Activated CD8-positive, alpha-beta memory T cell treated with anti-CD3 and anti-CD28 coated beads, Interleukin-2, amount 50 U/mL, for 1 hour (primary cell): Measurements from ENCODE around the gene NRP2.

Source experiments
- DNase-seq: peaks from one replicate; pipeline ENCODE4 v3.0.0-alpha.2; 2020; ENCODE audit errors: extremely low read depth

Gene NRP2

DNA sequence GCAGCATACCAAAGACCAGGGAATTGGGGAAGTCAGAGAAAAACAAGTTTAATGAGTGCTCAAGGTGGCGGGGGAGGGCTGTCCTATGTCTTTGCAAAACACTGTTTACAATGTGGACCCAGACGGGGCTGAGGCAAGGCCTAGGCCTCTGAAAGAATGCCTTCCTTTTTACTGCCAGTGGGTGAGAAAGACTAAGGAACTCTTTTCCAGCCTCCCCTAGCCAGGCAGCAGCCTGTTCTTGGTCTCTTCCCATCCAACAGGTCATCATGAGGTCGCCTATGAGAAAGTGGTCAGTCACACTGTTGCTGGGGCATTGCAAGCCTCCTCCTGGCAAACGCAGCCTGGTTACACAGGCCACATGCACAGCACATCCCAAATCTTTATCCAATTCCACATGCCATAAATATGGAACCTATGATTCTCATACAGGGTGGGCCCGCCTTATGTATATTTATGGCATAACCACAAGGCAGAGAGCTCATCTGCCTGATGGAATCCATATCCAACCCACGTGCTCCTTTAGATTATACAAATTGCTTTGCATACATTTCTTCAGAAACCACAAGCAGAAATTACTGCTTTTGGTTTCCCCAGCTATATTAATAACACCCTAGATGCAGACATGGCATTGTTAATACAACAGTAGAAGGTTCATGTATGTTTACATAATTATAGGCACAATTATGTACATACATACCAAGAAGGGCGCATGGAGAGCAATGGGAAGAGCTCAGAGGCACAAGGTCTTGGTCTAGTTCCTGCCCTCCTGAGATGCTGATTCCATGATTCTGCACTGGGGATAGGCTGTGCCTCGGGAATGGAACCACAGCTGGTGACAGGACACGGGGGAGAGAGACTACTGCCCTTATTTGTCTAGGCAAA is 48.6 kb downstream of the NRP2 start:
- DNase-seq, result no peak

DNA sequence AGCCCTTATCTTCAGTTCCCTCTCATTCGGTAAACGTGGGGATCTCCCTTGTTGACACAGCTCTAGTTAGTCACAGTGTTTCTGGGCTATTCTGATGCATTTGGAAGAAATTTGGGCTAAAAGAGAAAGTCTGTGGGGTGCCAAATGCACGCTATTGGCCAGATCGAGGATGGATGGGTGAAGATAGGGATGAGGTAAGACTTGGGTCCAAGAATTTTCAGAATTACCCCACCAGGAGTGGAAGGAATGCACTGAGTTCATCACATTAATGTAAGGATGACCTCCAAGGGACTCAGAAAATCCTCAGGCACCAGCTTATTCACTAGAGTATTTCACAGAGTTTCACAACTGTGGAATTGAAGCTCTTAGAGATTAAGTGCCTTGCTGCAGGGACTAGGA is 49.3 kb downstream of the NRP2 start:
- DNase-seq, result no peak

DNA sequence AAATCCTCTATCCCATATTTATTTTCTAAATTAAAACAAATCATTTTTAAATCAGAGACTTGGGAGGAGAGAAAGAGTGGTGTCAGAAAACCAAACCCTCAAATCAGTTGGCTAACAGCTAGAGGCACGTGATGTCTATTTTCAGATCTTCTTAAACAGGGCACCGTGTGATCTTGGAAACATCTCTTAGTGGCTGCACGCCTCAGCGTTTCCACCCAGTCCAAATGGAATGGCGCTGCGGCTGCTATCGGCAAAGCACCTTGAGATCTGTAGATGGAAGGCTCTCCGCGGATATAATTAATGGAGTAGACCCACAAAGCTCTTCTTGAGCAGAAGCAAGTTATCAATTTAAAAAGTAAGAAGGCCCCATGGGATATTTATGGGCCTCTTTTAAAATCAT is 50.0 kb downstream of the NRP2 start:
- no peak for DNase-seq

DNA sequence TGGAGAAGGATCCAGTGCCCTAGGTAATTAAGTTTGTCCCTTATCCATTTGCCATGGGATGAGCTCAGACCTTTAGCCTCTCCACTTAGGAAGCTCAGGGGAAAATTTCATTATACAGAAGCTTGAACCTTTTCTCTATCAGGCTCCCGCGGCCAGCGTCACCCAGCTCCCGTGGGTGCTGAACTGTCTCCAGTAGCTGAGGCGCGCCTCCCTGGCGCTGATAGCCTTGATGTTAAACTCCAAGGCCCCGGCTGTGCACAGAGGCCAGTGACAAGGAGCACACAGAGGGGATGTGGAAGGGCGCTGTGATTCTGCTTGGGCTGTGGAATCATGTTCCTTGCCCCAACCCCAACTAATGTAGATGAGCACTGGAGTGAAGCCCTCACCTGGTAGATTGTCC is 50.8 kb downstream of the NRP2 start:
- no peak for DNase-seq

DNA sequence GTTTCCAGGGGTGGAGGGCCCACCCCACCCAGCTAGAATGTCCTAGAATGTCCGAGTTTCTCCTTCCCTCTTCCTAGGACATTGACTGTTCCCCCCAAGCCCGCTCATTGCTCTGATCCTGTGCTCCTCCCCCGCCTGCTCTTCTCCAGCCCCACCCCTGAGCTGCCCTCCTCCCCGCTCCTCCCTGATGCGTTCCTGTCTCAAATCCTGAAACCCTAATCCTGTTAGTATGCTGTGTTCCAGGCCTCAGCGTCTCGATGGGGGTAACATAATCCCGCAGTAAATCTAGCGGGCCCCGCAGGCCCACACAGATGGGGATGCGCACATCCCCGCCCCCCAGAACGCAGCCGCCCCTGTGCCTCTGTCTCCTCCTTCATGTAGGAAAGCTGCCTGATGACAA is 51.3 kb downstream of the NRP2 start:
- DNase-seq, result no peak

DNA sequence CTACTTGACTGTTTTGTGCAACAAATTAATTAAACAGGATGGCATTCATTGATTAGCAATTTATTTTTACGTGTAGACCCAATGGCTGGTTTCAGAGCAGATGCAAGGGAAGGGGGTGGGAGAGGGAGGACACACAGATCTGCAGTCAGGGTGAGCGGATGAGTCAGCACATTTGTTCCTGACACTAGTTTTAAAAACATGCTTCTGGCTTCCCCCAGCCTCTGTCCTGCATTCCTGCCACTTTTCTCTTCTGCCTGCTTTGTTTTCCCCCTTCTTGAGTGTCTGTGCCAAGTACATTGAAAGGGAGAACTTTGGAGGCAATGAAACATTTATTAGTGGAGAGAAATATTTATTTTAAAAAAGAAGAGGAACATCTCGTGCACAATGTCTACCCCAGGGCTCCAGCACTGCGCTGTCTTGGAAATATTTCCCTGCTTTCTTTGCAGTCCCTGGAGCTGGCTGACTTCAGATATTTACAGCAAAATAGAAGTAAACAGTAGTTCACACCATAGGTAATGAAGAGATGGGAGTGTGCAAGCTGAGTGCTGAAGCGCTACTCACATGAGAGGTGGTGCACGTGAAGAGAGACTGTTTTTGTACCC is 52.2 kb downstream of the NRP2 start:
- DNase-seq, result no peak

DNA sequence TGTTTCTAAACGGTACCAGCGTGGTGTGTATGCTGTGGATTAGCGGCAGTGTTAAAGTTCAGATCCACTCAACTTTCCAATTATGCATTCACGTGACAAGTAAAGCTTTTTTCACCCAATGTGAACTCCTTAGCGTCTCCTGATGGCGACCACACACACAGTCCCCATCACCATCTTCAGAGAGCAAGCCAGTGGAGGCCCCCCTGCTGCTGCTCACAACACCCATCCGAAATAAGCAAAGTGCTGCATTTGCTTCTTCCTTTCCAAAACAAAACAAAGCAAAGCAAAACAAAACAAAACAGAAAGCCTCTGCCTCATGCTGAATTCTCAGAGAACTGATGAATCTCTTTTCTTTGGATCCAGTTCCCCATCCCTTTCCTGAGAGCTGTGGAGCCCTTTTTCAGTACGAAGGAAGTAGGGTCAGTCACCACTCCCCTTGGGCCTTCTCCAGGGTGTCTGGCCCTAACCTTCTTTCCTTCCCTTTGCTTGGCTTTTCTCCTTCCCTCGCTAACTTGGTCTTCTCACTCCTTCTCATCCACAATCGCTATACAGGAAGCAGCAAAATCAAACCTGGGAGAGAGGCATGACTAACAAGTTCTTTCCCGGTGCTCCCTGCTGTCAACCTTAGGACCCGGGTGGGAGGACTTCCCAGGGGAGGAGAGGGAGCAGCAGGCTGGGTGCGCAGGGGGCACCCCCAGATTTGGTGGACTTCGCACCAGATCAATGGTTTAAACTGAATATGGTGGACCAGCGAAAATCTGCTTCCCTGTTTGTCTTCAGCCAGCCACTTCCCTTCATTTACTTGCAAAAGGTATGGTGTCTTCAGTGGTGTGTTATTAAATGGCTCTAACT is 56.0 kb downstream of the NRP2 start:
- DNase-seq, result no peak

DNA sequence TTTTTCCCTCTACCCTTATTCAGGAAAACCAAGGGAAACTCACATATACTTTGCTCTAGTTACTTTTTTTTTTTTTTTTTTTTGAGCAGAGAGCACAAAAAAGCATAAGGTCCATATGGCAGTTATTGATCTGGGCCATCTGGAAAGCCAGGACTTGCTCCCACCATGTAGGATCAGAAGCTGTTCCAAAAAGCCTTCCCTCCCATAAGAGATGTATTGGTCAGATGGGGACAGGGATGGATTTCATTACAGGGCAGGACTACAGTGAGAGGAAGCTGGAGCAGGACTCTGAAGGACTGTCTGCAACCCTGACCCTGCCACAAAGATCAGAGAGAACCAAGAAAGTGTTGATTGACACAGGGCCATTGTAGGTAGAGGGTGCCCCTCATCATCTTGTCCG is 57.3 kb downstream of the NRP2 start:
- no peak for DNase-seq

DNA sequence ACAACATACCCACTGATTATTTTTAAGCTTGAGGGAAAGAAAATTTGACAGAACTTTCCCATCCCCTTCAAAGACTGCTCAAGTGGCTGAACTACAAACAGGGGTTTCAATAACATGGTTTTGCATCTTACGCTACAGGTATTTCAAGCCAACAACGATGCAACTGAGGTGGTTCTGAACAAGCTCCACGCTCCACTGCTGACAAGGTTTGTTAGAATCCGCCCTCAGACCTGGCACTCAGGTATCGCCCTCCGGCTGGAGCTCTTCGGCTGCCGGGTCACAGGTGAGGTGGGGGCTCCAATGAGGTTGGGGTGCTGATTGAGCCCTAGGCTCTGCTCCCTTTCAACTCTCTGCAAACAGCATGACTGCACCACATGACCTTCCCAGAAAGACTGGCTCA is 58.1 kb downstream of the NRP2 start:
- no peak for DNase-seq

DNA sequence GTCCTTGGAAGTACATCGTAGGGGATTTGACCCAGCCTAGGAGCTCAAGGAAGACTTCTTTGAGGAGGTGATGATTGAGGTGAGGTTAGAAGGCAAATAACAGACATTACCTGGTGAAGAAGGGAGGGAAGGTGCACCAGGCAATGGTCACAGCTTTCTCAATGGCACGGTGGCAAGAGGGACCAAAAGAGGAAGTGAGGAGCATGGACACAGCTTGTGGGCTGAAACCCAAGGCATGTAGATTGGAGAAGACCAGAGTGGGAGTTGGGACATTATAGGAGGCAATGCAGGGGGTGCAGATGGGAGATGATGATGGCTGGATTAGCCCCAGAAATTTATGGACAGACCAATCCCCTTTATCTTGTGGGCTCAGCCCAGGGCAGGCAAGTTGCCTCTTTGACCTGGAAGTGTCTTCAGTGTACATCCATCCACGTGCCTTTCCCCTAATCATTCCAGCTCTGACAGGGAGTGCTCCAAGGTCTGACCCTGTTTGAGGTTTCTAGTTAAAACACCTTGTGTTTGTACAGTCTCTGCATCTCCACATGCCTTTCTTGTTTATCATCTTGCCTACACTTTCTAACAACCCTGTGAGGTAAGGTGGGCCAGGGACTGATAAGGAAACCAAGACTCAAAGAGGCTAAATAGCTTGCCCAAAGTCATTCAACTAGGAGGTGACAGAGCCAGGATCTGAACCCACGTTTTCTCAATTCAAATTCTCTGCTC is 59.1 kb downstream of the NRP2 start:
- no peak for DNase-seq

DNA sequence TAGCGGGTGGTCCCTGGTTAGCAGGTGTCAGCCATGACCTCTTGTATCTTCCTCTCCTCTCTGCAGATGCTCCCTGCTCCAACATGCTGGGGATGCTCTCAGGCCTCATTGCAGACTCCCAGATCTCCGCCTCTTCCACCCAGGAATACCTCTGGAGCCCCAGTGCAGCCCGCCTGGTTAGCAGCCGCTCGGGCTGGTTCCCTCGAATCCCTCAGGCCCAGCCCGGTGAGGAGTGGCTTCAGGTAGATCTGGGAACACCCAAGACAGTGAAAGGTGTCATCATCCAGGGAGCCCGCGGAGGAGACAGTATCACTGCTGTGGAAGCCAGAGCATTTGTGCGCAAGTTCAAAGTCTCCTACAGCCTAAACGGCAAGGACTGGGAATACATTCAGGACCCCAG is 60.8 kb downstream of the NRP2 start:
- DNase-seq, result no peak

DNA sequence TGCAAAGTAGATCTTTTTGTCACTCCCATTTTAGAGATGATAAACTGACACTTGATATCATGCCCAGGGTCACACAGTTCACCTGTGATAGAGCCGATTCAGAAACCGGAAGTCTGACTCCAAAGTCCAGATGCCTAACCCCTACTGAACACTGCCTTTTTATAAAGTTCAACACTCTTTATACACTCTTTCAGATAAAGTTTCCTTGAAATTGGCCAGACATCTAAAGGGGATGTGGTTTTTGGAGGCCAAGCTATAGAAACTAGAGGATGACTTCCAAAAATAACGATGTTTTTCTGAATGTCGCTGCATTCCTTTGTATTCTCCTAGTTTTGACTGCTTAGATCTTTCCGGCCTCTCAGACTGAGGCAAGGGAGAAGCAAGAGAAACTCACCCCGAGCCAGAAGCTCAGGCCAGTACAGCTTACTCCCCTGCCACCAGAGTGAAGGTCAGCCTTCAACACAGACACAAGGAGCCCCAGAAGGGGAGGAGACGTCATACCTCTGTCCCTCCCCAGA is 61.8 kb downstream of the NRP2 start:
- no peak for DNase-seq

DNA sequence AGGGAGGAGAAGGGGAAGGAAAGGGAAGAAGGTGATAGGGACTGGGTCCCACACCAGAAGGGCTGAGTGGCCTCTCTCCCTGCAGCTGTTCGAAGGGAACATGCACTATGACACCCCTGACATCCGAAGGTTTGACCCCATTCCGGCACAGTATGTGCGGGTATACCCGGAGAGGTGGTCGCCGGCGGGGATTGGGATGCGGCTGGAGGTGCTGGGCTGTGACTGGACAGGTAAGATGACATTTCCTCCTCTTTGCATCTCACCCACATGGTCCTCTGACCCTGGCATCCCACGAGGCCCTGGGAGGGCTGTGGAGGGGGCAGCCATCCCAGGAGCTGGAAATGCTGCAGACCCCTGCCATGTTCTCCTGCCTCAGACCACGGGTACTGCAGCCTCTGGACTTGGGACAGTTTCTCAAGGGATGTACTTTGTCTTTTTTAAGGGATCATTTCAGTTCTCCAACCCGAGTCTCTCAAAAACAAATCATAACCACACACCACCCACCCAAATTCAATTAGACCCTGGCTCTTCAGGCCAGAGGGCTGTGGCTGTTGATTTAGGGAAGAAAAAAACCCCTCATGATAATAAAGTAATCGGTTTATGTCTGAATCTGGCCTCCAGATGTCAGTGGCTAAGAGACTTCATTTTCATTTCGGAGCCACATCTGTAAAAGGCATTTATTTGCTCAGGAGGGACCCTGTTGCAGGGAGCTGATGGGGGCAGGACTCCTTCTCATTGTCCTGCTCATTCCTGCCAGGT is 63.5 kb downstream of the NRP2 start:
- no peak for DNase-seq

DNA sequence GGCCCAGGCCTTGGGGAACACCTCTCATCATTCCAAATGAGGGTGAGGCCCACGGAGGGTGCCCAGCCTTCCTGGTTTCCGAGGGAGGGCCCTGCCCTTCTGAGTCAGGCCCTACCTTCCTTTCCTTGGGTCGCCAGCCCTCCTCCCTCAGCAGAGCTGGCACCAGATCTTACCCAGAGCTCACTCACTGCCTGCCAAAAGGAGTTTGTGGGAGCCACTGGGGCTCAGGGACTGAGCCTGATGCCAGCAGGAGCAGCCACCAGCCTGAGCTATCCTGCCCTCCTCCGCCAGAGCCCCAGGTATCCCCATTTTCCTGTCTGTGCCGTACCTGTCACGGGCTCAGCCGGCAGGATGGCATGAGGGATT is 64.1 kb downstream of the NRP2 start:
- DNase-seq, result no peak

DNA sequence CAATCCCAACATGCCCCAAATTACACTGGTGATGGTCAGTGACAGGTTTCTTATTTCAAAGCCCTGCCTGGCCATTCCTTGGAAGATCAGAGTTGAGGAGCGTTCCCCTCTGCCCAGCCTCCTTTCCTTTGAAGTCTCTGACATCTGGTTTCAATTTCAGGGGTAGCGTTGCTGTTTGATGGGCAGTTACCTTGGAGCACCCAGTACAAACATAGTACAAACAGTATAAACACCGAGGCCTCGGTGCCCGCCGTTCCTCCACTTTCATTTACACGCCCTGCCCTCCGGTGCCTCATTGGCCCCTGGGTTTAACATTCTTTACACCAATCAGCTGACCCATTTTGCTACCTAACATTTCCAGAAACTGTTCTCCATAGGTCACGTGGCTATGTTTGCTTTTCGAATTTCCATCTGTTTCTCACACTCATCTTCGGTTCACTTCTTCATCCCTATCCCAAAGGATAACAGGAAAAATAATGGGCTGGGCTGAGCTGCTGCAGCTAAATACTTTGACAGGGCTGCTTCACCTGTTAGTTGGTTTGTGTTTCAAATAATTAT is 65.6 kb downstream of the NRP2 start:
- no peak for DNase-seq

DNA sequence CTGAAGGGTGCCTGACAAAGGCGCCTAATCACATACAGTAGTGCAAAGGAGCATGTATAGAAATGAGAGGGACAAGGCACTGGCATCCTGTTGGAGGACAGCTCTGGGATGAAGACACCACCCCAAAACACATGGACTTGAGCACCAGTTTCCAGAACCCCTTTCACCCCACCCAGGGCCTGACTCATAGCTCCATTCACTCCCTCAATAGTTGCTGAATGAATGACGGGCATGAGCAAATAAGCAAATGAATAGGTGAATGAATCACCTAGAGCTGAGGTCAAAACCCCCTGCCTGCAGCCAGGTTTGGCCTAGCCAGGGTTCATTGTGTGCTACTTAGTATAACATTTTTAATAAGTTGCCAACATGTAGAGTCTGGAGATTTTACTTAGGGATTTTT is 66.3 kb downstream of the NRP2 start:
- no peak for DNase-seq

DNA sequence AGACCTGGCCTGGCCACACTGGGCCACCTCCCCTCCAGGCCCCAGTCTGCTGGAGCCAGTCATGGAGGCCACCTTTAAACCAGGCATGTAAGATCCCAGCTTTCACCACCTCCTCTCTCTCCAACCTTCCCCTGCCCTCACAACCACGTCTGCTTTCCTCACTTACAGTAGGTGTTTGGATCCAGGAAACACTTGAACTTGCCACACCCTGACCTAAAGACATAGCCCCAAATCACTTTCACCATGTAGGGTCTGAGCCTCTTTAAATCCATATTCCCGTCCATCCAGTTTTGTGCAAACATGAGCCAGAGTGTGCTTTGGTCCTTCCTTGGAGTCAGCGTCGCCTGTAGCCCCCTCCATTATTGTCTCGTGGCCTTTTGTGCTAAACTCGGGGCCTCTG is 66.8 kb downstream of the NRP2 start:
- no peak for DNase-seq

DNA sequence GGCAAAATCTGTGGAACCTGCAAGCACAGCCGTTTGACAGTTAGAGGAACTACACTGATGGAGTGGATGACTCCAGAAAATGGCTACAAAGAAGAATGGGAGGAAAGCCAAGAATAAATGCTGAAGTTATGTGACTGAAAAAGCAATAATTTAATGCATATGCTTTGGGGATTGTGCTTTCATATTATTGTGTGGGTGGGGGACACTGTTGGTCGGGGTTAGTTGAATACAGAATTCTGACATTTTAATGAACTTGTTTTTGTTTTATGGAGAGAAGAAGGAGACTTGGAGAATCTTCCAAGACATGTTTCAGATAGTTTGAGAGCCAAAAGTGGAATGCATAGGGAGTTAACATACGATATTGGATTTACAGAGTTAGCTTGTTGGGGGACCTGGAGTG is 68.5 kb downstream of the NRP2 start:
- DNase-seq, result no peak

DNA sequence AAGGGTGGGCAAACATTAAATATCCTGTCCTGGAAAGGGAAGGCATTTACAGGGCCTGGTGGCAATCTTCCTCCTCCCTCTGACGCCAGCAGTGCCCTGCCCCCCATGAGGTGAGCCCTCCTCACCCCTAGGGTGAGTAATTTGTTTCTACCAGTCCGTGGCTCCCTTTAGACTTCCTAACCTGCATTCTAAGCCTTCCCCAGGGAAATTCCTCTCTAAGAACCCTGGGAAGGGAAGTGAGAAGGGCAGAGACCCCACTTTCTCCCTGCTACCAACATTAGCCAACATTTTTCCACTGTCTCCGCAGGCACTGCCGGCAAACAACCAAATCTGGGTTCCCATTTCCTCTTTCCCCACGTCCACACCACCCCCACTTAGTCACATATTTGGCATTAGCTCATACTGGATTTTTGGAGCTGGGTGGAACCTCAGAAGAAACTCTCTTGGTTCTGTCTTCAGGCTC is 69.3 kb downstream of the NRP2 start:
- no peak for DNase-seq

DNA sequence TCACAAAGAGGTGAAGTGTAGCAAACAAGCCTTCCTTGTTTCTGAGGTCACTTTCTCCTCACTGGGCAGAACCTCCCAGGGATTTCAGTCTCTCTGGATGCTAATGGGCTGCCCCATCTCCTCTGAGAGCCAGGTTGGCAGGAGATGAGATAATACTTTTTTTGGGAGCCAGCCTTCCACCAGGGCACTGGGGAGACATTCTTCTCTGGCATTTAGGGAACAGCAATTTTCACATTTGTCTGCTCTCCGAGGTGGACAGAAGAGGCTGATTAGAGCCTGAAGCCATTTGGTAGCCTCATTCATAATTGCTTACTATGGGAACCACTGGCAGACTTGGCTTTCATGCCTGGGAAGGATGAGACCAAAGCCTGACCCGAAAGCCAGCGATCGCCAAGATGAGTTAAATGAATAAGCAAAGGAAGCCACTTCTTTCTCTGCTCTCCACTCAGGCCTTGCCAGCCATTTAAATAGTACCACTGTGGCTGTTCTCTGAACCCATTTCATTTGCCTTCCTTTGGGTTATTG is 70.1 kb downstream of the NRP2 start:
- no peak for DNase-seq
